ENCODE measurements around the gene KDM2B.

GRCh38 chr12:121390856-121391255, 190.0 kb downstream of the KDM2B start:
- no peak for TF ChIP-seq CTCF (IDR thresholded peaks at IDR 0.05)
- no peak for TF ChIP-seq POLR2A (IDR thresholded peaks at IDR 0.05)

Data from esophagus squamous epithelium (tissue), 4 donors.